Stimulated activated naive CD8-positive, alpha-beta T cell treated with anti-CD3 and anti-CD28 coated beads, Interleukin-15, Interleukin-2, amounts not matched to agents 100 ng/mL and 50 ng/mL, for 24 hours (primary cell): ENCODE results near the gene GJB3.
"Not testable (repeated sequence)": the region's sequence is repeated elsewhere in the genome, so short reads cannot be mapped to it uniquely, and the experiment has no call there.

Experiments
- H3K27ac Mint-ChIP-seq: one replicate; pipeline ENCODE4 v1.8.0; 2021; ENCODE audit warnings: mild to moderate bottlenecking, mixed read lengths
- H3K27me3 Mint-ChIP-seq: one replicate; pipeline ENCODE4 v1.8.0; 2021; ENCODE audit warnings: mixed read lengths
- H3K36me3 Mint-ChIP-seq: one replicate; pipeline ENCODE4 v1.8.0; 2021; ENCODE audit warnings: low read depth, mixed read lengths
- H3K4me1 Mint-ChIP-seq: one replicate; pipeline ENCODE4 v1.8.0; 2021; ENCODE audit warnings: low read depth, mixed read lengths
- H3K4me3 Mint-ChIP-seq: one replicate; pipeline ENCODE4 v1.8.0; 2021; ENCODE audit warnings: mild to moderate bottlenecking, mixed read lengths
- H3K9me3 Mint-ChIP-seq: one replicate; pipeline ENCODE4 v1.8.0; 2021; ENCODE audit warnings: mixed read lengths

Gene GJB3

GRCh38 chr1:34781071-34781843, at the start of gene GJB3:
Gene GJB3 (plus strand): TSS chr1:34781214. CDS start chr1:34784763, 3,549 bp downstream.
- no peaks in the 10 kb centered on the region for H3K4me1 Mint-ChIP-seq
- no peaks in the 10 kb centered on the region for H3K36me3 Mint-ChIP-seq
- H3K27me3 Mint-ChIP-seq, result peaks cover 59% of the 10 kb centered on the region
- H3K27ac Mint-ChIP-seq, result no peak within 1 kb of the TSS
- H3K9me3 Mint-ChIP-seq, result no peaks in the 10 kb centered on the region
- H3K4me3 Mint-ChIP-seq, result no peak within 1 kb of the TSS

GRCh38 chr1:34732831-34733230, 48.2 kb upstream of the GJB3 start:
- not testable (repeated sequence) for H3K4me3 Mint-ChIP-seq, H3K9me3 Mint-ChIP-seq, H3K36me3 Mint-ChIP-seq

DNA sequence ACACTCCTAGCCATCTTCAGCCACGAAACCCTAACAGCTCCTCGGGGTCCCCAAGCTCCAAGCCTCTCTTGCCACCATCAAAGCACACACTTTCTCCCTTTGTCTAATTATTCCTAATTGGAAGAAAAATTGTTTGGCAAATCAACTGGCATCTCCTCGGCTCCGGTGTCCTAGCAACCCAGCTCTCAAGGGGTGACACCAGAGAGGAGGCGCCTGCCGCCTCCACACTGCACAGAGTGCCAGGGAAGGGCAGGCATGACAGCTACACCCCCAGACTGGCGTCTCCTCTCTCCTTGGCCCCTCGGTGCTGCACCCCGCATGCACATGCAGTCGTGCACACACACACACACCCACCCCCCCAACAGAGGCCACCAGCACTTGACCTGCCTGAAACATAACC, 44.3 kb upstream of the GJB3 start:
- Mint-ChIP-seq H3K27ac (no peak overlapping the region), H3K9me3 (no peaks in the 10 kb centered on the region), H3K27me3 (peaks cover 7% of the 10 kb centered on the region), H3K36me3 (no peaks in the 10 kb centered on the region), H3K4me3 (no peak overlapping the region), H3K4me1 (no peaks in the 10 kb centered on the region)

More at GRCh38 chr1:34732831-34733230, 48.2 kb upstream of the GJB3 start:
- not testable (repeated sequence) for H3K27ac Mint-ChIP-seq, H3K27me3 Mint-ChIP-seq, H3K4me1 Mint-ChIP-seq

- not testable (repeated sequence) for H3K27me3 Mint-ChIP-seq, H3K4me1 Mint-ChIP-seq, H3K4me3 Mint-ChIP-seq, H3K36me3 Mint-ChIP-seq, H3K9me3 Mint-ChIP-seq, H3K27ac Mint-ChIP-seq
Observed at GRCh38 chr1:34737236-34737635, 43.8 kb upstream of the GJB3 start.

DNA sequence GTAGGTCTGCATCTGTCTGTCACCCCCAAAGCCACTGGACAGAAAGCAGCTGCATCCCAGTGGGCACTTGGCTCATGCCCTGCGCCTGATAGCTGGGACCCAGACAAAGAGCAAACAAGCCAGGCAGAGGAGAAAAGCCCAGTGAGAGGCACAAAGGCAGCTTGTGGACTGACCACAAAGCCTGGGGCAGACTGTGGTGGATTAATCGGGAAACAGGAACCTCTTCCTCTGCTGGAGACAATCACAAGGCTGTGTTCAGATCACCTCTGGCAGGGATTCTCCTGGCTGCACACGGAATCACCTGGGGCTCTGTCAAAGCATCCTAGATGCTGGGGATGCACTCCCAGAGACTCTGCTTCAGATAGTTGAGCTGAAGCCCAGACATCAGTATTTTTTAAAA, 41.4 kb upstream of the GJB3 start:
- no peaks in the 10 kb centered on the region for H3K4me1 Mint-ChIP-seq
- no peak overlapping the region for H3K4me3 Mint-ChIP-seq
- H3K9me3 Mint-ChIP-seq, result no peaks in the 10 kb centered on the region
- peaks cover 7% of the 10 kb centered on the region for H3K27me3 Mint-ChIP-seq
- H3K27ac Mint-ChIP-seq, result no peak overlapping the region
- H3K36me3 Mint-ChIP-seq, result no peaks in the 10 kb centered on the region

DNA sequence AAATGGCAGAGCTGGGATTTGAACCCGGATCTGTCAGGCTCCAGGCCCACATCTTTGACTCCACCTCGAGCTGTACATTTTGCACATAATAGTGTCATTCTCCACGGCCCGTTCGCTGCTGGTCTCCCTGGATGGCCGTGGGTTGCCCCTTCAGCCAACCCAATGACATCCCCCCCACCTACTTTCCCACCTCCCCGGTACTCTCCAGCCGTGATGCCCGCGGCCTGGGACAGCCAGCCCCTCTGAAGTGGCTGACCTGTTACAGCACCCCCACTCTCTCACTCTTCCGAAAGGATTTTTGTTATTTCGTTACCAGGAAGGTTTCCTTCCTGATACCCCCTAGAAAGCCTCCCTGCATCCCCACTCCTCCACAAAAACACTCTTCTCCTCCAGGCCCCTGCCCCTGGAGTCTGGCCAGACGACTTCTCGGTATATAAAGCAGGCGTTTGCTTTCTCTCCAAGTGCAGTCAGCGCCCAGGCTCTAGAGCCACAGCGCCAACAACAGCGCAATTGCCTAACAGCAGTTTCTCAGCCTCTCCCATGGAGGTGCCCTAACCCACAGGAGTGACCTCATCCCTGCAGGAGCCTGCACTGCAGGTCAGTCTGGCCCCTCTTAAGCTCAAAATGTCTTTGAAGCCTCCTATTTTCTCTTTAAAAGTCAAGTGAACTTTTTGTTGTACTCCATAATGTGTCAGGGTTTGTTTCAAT, 40.7 kb upstream of the GJB3 start:
- Mint-ChIP-seq H3K4me3 (no peak overlapping the region), H3K27ac (no peak overlapping the region), H3K36me3 (no peaks in the 10 kb centered on the region), H3K27me3 (peaks cover 7% of the 10 kb centered on the region), H3K4me1 (no peaks in the 10 kb centered on the region), H3K9me3 (no peaks in the 10 kb centered on the region)

DNA sequence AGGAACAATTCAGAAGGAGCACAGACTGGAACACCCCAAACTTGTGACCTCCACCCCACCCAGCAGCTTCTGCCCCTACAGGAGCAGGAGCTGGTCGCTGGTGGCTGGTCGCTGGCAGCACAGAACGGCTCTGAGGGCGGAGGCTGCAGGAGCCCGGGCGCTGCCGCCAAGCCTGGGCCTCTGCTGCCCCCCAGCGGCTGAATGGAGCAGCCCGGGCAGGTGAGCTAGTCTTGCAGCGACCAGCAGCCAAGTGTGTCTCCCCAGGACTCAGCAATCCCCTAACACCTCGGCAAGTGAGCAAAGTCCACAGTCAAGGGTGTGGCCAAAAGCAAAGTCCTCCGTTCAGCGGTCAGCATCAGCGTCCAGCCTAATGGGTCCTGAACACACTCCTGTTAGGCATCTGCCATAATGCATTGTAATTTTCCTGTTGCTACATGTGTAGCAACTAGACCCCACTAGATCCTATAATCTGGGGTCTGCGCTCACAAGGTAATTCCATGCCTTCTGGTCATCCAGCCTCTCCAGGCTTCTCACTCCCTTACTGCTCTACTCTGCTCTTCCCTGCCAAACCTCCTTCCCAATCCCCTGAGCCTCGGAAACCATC, 38.2 kb upstream of the GJB3 start:
- H3K27ac Mint-ChIP-seq, result no peak overlapping the region
- H3K36me3 Mint-ChIP-seq, result no peaks in the 10 kb centered on the region
- no peaks in the 10 kb centered on the region for H3K4me1 Mint-ChIP-seq
- H3K4me3 Mint-ChIP-seq, result no peak overlapping the region
- H3K27me3 Mint-ChIP-seq, result peaks cover 4% of the 10 kb centered on the region
- no peaks in the 10 kb centered on the region for H3K9me3 Mint-ChIP-seq

DNA sequence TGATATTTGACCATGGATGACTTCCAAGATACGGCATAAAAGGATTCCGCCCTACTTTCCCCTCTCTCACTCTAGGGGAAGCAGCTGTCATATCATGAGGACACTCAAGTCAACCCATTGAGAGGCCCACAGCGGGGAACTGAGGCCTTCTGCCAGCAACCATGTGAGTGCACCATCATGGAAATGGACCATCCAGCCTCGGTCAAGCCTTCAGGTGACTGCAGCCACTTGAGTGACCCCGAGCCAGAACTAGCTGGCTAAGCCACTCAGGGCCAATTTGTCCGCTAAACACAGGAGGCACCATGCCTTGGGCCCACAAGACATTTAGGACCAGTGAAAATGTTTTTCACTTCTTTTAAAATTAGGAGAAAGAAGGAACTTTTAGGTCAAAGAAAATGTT, 37.2 kb upstream of the GJB3 start:
- no peaks in the 10 kb centered on the region for H3K36me3 Mint-ChIP-seq
- H3K27me3 Mint-ChIP-seq, result peaks cover 4% of the 10 kb centered on the region
- no peaks in the 10 kb centered on the region for H3K9me3 Mint-ChIP-seq
- H3K4me3 Mint-ChIP-seq, result no peak overlapping the region
- no peaks in the 10 kb centered on the region for H3K4me1 Mint-ChIP-seq
- H3K27ac Mint-ChIP-seq, result no peak overlapping the region

GRCh38 chr1:34744851-34745250, 36.2 kb upstream of the GJB3 start:
- Mint-ChIP-seq H3K27me3 (peaks cover 4% of the 10 kb centered on the region), H3K36me3 (no peaks in the 10 kb centered on the region), H3K4me3 (no peak overlapping the region), H3K27ac (no peak overlapping the region), H3K9me3 (no peaks in the 10 kb centered on the region), H3K4me1 (no peaks in the 10 kb centered on the region)

- Mint-ChIP-seq H3K27ac (no peak overlapping the region), H3K4me1 (no peaks in the 10 kb centered on the region), H3K9me3 (no peaks in the 10 kb centered on the region), H3K27me3 (no peaks in the 10 kb centered on the region), H3K4me3 (no peak overlapping the region), H3K36me3 (no peaks in the 10 kb centered on the region)
Observed at GRCh38 chr1:34745666-34746065, 35.3 kb upstream of the GJB3 start.

DNA sequence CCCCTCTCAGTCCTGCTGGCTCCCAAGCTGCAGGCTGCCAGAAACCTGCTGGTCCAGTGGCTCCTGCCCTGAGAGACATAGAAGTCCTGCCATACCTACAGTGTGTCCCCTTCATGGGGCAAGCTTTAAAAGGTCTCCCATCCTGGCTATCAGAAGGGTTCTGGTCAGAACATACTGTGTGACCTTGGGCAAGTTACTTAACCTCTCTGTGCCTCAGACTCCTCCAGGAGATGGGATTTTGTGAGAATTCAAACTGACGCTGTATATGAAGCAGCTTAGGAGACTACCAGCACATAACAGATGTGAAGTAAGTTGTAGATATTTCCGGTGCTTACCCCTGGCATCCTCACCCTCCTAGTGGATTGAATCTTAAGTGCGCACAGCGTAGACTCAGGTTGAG, 34.9 kb upstream of the GJB3 start:
- H3K4me1 Mint-ChIP-seq, result no peaks in the 10 kb centered on the region
- H3K27ac Mint-ChIP-seq, result no peak overlapping the region
- H3K9me3 Mint-ChIP-seq, result no peaks in the 10 kb centered on the region
- no peaks in the 10 kb centered on the region for H3K27me3 Mint-ChIP-seq
- no peak overlapping the region for H3K4me3 Mint-ChIP-seq
- no peaks in the 10 kb centered on the region for H3K36me3 Mint-ChIP-seq

DNA sequence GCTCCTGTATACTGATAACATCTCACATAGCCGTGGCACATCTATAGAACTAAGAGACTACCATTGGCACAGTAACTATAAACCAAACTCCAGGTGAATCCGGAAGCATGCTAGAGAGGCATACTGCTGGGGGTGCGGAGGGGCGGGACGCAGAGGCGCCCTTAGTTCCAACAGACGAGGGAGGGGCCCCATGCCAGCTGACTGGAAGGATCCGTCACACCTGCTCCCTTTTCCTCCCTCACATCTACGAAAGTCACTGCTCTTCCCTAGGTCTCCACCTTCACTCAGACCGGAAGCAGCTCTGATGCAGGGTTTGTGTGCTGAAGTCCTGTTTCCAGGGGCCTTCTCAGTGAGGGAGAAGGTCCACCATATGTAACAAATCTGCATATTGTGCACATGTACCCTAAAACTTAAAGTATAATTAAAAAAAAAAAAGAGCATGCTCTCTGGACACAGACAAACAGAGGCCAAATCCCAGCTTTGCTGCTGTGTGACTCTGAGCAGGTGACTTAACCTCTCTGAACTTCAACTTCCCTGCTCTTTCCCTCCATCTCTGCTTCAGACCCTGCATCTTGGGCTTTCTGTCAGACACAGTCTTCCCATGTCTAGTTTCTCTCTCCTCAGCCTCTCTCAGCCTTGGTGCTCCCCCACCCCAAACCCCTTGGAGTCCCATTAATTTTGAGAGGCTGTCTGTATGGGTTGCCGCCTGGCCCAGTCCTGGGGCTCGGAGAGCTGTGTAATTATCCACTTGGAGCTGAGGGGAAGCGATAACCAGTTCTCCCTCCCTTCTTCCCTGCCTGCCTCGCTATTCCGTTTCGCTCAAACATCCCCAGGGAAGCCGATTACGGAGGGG, 34.0 kb upstream of the GJB3 start:
- no peaks in the 10 kb centered on the region for H3K36me3 Mint-ChIP-seq
- H3K4me3 Mint-ChIP-seq, result no peak overlapping the region
- H3K9me3 Mint-ChIP-seq, result no peaks in the 10 kb centered on the region
- no peaks in the 10 kb centered on the region for H3K4me1 Mint-ChIP-seq
- no peaks in the 10 kb centered on the region for H3K27me3 Mint-ChIP-seq
- no peak overlapping the region for H3K27ac Mint-ChIP-seq

- H3K27me3 Mint-ChIP-seq, result no peaks in the 10 kb centered on the region
- no peaks in the 10 kb centered on the region for H3K36me3 Mint-ChIP-seq
- no peak overlapping the region for H3K27ac Mint-ChIP-seq
- no peak overlapping the region for H3K4me3 Mint-ChIP-seq
- H3K9me3 Mint-ChIP-seq, result no peaks in the 10 kb centered on the region
- no peaks in the 10 kb centered on the region for H3K4me1 Mint-ChIP-seq
Observed at GRCh38 chr1:34747638-34747941, 33.4 kb upstream of the GJB3 start.

- no peaks in the 10 kb centered on the region for H3K27me3 Mint-ChIP-seq
- no peak overlapping the region for H3K4me3 Mint-ChIP-seq
- H3K36me3 Mint-ChIP-seq, result no peaks in the 10 kb centered on the region
- H3K4me1 Mint-ChIP-seq, result no peaks in the 10 kb centered on the region
- no peak overlapping the region for H3K27ac Mint-ChIP-seq
- no peaks in the 10 kb centered on the region for H3K9me3 Mint-ChIP-seq
Observed at GRCh38 chr1:34749992-34750391, 31.0 kb upstream of the GJB3 start.

GRCh38 chr1:34750610-34751009, 30.4 kb upstream of the GJB3 start:
- no peak overlapping the region for H3K27ac Mint-ChIP-seq
- H3K4me1 Mint-ChIP-seq, result no peaks in the 10 kb centered on the region
- no peak overlapping the region for H3K4me3 Mint-ChIP-seq
- H3K36me3 Mint-ChIP-seq, result no peaks in the 10 kb centered on the region
- no peaks in the 10 kb centered on the region for H3K9me3 Mint-ChIP-seq
- no peaks in the 10 kb centered on the region for H3K27me3 Mint-ChIP-seq
